ENCODE data around the gene KLK11. TPM values are rescaled to one million over a fixed set of nuclear protein-coding genes. Genes with fewer than 3 reads are reported as not detected.

The KLK11 gene
- polyA plus RNA-seq, 1 experiment: not detected

GRCh38 chr19:50974702-50975556, 51.5 kb downstream of the KLK11 start:
- POLR2A ChIA-PET: no interaction called here
- TF ChIP-seq CTCF (IDR thresholded peaks at IDR 0.05; ENCODE audit: insufficient read depth, low read depth, low read length): no peak
- Histone ChIP-seq H3K27me3 (ENCODE audit: control insufficient read depth, insufficient read depth, low read length) (no peaks in the 10 kb centered on the region), H3K36me3 (ENCODE audit: control insufficient read depth, insufficient read depth, low read length) (no peaks in the 10 kb centered on the region), H3K4me3 (ENCODE audit: low read depth, low read length) (no peak overlapping the region)
- CTCF ChIA-PET: no interaction called here
- DNase-seq (ENCODE audit: low read depth): no peak

DNA sequence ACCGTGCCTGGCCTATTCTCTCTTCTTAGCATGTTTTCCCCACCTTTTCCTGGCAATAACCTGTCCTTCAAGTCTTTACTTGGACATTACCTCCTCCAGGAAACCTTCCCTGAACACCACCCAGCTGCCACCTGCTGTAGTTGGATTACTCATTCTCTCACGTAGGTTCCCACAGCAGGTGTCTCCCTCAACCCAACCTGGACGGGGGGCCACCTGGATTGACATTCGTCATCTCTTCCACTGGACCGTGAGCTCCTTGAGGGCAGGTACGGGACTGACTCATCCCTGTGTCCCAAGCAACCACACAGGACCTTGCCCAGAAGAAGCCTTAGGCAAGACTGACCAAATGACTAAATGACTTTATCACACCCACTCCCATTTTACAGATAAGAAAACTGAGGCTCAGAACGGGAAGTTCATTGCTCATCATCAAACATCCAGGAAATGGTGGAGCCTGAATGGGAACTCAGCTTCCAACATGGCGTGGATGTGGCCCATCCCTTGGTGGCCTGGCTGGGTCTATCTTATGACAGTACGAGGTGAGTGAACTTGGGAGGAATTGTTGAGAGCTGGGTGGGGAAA, 53.5 kb downstream of the KLK11 start:
- no peak for TF ChIP-seq CTCF (IDR thresholded peaks at IDR 0.05; ENCODE audit: insufficient read depth, low read depth, low read length)
- no peaks in the 10 kb centered on the region for H3K27me3 ChIP-seq (ENCODE audit: control insufficient read depth, insufficient read depth, low read length)
- ChIA-PET POLR2A (no interaction called here), CTCF (no interaction called here)
- DNase-seq (ENCODE audit: low read depth): no peak
- H3K4me3 ChIP-seq (ENCODE audit: low read depth, low read length): no peak overlapping the region
- no peaks in the 10 kb centered on the region for H3K36me3 ChIP-seq (ENCODE audit: control insufficient read depth, insufficient read depth, low read length)

Other genes with a start within 250 kb of the KLK11 start
- not detected in 2 replicates for gene ACP4, start 236.2 kb downstream of the KLK11 start, polyA plus RNA-seq (2011; rRNA removed)
- gene KLK1, start 202.8 kb downstream of the KLK11 start, polyA plus RNA-seq (2011; rRNA removed): 0.15 and 0.17 TPM in 2 replicates
- not detected in 2 replicates for gene KLK15, start 193.0 kb downstream of the KLK11 start, polyA plus RNA-seq (2011; rRNA removed)
- gene KLK3, start 171.7 kb downstream of the KLK11 start, polyA plus RNA-seq (2011; rRNA removed): not detected in 2 replicates
- gene KLK2, start 153.2 kb downstream of the KLK11 start, polyA plus RNA-seq (2011; rRNA removed): not detected in 2 replicates
- gene KLK4, start 115.2 kb downstream of the KLK11 start, polyA plus RNA-seq (2011; rRNA removed): not detected in 2 replicates
- not detected in 2 replicates for gene KLK5, start 73.6 kb downstream of the KLK11 start, polyA plus RNA-seq (2011; rRNA removed)
- gene KLK6, start 57.0 kb downstream of the KLK11 start, polyA plus RNA-seq (2011; rRNA removed): not detected in 2 replicates
- not detected in 2 replicates for gene KLK7, start 42.7 kb downstream of the KLK11 start, polyA plus RNA-seq (2011; rRNA removed)
- gene KLK8, start 25.0 kb downstream of the KLK11 start, polyA plus RNA-seq (2011; rRNA removed): not detected in 2 replicates
- gene KLK10, start 6.9 kb downstream of the KLK11 start, polyA plus RNA-seq (2011; rRNA removed): not detected in 2 replicates
- not detected in 2 replicates for gene KLK12, start 8.4 kb upstream of the KLK11 start, polyA plus RNA-seq (2011; rRNA removed)
- not detected in 2 replicates for gene KLK13, start 38.5 kb upstream of the KLK11 start, polyA plus RNA-seq (2011; rRNA removed)
- gene KLK14, start 56.3 kb upstream of the KLK11 start, polyA plus RNA-seq (2011; rRNA removed): 0.06 TPM in 1 of 2 replicates, not detected in the other
- gene CTU1, start 81.8 kb upstream of the KLK11 start, polyA plus RNA-seq (2011; rRNA removed): 2.3 and 3.3 TPM in 2 replicates
- not detected in 2 replicates for gene SIGLEC9, start 98.3 kb upstream of the KLK11 start, polyA plus RNA-seq (2011; rRNA removed)
- not detected in 2 replicates for gene SIGLEC7, start 115.7 kb upstream of the KLK11 start, polyA plus RNA-seq (2011; rRNA removed)
- gene CD33, start 198.5 kb upstream of the KLK11 start, polyA plus RNA-seq (2011; rRNA removed): not detected in 2 replicates
- not detected in 2 replicates for gene SIGLECL1, start 224.5 kb upstream of the KLK11 start, polyA plus RNA-seq (2011; rRNA removed)

All from BJ (cell line).